ENCODE measurements around the gene ANKIB1.
A peak's percentile ranks its signal among the peaks of the same experiment; 100 is the strongest.
"Not testable (repeated sequence)": the region's sequence is repeated elsewhere in the genome, so short reads cannot be mapped to it uniquely, and the experiment has no call there.

Gene ANKIB1, protein sequence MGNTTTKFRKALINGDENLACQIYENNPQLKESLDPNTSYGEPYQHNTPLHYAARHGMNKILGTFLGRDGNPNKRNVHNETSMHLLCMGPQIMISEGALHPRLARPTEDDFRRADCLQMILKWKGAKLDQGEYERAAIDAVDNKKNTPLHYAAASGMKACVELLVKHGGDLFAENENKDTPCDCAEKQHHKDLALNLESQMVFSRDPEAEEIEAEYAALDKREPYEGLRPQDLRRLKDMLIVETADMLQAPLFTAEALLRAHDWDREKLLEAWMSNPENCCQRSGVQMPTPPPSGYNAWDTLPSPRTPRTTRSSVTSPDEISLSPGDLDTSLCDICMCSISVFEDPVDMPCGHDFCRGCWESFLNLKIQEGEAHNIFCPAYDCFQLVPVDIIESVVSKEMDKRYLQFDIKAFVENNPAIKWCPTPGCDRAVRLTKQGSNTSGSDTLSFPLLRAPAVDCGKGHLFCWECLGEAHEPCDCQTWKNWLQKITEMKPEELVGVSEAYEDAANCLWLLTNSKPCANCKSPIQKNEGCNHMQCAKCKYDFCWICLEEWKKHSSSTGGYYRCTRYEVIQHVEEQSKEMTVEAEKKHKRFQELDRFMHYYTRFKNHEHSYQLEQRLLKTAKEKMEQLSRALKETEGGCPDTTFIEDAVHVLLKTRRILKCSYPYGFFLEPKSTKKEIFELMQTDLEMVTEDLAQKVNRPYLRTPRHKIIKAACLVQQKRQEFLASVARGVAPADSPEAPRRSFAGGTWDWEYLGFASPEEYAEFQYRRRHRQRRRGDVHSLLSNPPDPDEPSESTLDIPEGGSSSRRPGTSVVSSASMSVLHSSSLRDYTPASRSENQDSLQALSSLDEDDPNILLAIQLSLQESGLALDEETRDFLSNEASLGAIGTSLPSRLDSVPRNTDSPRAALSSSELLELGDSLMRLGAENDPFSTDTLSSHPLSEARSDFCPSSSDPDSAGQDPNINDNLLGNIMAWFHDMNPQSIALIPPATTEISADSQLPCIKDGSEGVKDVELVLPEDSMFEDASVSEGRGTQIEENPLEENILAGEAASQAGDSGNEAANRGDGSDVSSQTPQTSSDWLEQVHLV

GRCh38 chr7:92245487-92246359 lies at the start of gene ANKIB1, which contains the start of gene KRIT1:
Gene ANKIB1, plus strand, starts transcription at chr7:92245974. Its CDS starts 49,005 bp downstream, at chr7:92294979.
Gene KRIT1, minus strand, starts transcription at chr7:92245914. Its CDS starts 3,779 bp downstream, at chr7:92242135.
- peak; percentile 54 for DNase-seq (ENCODE audit: low spot score)

DNA sequence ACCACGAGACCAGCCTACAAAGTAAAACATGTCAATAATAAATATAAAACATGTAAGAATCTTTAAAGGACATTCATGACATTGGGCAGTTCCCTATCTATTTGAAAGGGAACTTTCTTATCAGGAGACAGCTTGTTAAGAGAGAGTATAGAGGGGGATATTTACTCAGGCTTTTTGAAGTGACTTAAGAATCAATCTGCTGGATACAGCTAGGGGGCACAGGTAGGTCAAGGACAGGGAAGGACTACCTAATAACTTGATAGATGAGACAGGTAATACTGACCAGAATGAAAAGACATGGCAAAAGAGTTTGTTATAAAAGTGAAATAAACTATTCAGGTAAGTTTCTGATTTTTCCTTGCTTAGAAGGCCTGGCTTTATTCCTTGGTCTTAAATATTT lies 45.0 kb upstream of the ANKIB1 start:
- DNase-seq (ENCODE audit: low spot score) = no peak

DNA sequence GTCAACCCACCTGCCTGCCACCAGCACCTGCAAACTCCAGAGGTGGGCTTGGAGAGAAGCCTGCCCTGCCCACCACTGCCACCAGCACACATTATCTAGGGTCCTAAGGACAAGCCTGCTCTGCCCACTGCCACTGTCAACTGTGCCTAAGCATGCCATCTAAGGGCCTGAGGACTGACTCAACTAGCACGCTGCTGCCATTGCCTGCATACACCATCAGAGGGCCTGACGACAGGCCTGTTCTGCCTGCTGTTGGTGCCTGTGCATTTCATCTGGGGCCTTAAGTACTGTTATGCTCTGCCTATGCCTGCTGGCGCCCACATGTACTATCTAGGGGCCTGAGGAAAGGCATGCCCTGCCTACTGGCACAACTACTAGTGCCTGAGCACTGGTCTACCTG lies 39.8 kb upstream of the ANKIB1 start:
- no peak for DNase-seq (ENCODE audit: low spot score)

- DNase-seq (ENCODE audit: low spot score) = no peak
Measured at GRCh38 chr7:92206672-92207071, 39.1 kb upstream of the ANKIB1 start.

- DNase-seq (ENCODE audit: low spot score) = no peak
Measured at GRCh38 chr7:92221766-92222165, 24.0 kb upstream of the ANKIB1 start.

DNA sequence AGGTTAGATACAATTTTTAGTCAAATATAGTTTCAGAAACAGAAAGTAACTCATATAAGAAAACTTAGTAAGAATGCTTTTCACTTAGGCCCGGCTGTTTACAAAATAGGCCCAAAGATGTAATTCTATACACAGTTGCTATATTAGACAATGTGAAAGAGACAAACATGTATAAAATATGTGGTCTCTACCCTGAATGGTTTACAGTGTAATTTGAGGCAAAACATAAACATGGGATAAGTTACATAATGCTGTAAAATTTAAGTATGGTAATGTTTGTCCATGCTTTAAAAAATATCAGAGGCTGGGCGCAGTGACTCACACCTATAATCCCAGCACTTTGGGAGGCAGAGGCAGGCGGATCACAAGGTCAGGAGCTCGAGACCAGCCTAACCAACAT lies 18.8 kb upstream of the ANKIB1 start:
- no peak for DNase-seq (ENCODE audit: low spot score)

- no peak for DNase-seq (ENCODE audit: low spot score)
Measured at GRCh38 chr7:92228100-92228499, 17.7 kb upstream of the ANKIB1 start.

DNA sequence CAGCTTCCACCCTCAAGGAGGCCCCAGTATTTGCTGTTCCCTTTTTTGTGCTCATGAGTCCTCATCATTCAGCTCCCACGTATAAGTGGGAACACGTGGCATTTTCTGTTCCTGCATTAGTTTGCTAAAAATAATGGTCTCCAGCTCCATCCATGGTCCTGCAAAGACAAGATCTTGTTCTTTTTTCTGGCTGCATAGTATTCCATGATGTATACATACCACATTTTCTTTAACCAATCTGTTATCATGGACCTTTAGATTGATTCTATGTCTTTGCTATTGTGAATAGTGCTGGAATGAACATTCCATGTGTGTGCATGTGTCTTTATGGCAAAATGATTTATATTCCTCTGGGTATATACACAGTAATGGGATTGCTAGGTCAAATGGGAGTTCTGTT lies 17.0 kb upstream of the ANKIB1 start:
- no peak for DNase-seq (ENCODE audit: low spot score)

DNA sequence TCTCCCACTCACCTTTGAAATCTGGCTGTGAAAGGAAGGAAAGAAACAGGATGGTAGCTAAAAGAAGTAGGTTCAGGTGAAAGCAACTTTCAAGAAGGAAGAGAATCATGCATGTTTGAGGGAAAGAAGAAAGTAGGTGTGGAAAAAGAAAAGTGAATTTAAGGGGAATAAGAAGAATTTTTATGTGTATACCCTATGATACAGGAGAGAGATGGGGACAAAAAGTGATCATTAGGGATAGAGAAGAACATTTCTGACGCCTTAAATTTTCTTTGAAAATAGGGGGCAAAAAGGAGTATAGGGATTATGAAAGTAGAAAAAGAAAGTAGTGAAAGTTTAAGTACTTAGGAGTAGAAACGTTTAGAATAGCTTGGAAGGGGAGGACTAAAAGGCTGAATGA lies 15.2 kb upstream of the ANKIB1 start:
- no peak for DNase-seq (ENCODE audit: low spot score)

DNA sequence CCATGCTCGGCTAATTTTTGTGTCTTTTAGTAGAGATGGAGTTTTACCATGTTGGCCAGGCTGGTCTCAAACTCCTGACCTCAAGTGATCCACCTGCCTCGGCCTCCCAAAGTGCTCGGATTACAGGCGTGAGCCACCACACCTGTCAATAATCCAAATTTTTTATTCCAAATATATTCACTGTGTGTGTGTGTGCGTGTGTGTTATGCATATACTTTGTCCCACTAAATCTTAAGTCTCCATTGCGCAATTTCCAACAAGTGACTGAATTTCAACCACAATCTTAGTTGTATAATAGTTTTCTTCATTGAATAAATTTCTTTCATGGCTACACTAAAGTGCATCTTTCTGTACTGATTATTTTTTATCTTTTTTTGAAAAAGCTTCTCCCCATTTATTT lies 2.8 kb upstream of the ANKIB1 start:
- no peak for DNase-seq (ENCODE audit: low spot score)

GRCh38 chr7:92244808-92245486 lies 827 bp upstream of the ANKIB1 start:
- no peak for DNase-seq (ENCODE audit: low spot score)

DNA sequence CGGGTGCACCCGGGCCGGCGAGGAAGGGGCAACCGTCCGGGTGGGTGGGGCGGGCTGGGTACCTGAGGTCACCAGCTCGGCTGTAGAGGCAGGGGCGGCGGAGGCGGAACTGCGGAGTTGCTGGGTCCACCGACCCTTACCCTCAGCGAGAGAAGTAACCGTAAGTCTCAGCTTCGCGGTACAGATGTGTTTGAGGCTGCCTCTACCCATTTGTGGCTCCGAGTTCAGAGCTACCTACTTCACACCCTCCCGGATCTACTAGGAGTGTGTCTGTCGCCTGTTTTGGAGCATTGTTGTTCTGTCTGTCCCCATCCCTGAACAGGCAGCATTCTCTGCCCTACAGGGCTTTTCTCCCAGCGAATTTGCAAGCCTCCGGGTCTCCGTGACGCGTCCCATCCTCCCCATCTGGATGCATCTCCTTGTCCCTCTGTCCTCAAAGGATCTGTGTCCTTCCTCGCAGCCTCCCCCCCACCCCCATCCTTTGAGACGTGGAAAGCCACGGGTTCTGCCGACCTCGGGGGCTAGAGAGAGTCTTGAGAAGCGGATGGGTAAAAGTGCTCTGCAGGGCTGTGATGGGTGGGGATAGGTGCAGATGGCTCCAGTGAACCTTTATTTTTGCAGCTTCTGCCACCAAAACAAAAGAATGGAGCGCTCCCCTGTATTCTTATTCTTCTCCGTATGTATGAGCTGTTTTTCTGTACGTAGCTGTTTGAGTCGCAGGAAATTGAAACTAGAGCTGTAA lies 757 bp downstream of the ANKIB1 start:
- DNase-seq (ENCODE audit: low spot score) = no peak

DNA sequence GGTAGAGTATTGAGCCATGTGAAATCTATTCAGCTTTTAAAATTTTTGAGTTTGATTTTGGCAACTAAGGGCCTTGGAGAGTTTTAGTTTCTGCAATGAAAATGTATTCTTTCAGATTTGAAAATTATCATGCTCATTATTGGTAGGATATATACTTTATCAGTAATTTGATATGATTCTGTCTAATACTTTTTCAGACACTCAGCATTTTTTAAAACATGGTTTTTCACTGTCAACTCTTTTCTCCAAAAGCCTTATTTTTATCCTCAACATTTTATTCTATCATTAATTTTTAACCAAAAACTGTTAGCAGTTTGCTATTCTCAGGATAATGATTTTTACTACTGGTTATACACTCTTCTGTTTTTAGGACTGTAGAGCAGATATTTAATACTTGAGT lies 4.8 kb downstream of the ANKIB1 start:
- no peak for DNase-seq (ENCODE audit: low spot score)

DNA sequence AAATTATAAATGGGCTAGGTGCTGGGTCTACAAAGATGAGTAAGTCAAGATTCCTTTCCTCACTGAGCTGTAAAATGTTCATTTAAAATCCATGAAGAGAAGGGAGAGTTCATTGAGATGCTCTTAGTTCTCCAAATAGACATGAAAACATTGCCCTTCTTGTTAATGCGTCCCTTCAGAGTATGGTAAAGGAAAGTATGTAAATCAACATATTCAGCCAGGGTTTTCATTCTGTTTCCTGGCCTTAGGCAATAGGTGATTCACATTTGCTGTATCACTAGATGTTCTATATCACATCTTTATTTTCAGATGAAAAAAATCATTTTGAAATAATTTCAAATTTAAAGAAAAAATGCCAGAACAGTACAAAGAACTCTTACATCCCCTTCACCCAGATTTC lies 5.4 kb downstream of the ANKIB1 start:
- peak; percentile 64 for DNase-seq (ENCODE audit: low spot score)

DNA sequence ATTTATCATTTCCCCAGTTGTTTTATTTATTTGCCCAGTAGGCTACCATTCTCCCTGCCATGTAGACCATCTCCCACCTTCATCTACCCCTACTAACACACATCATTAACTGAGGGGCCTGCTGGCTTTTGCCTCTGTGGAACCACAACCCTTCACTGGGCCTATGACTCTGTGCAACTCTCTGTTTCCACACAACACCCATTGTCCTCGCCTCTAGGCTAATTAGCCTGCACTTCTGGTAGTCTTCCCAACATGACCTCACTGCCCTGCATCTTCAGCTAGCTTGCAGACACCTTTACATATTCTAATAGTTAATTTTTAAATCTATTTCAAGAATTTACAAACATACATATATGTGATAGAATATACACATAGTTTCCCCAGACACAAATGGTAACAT lies 7.5 kb downstream of the ANKIB1 start:
- no peak for DNase-seq (ENCODE audit: low spot score)

DNA sequence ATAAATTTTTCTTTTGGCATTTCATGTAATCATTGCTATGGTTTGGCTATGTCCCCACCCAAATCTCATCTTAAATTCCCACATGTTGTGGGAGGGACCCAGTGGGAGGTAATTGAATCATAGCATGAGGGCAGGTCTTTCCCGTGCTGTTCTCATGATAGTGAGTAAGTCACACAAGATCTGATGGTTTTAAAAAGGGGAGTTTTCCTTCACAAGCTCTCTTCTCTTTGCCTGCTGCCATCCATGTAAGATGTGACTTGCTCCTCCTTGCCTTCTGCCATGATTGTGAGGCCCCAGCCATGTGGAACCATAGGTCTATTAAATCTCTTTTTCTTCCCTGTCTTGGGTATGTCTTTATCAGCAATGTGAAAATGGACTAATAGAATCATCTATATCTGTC lies 9.0 kb downstream of the ANKIB1 start:
- DNase-seq (ENCODE audit: low spot score) = not testable (repeated sequence)

DNA sequence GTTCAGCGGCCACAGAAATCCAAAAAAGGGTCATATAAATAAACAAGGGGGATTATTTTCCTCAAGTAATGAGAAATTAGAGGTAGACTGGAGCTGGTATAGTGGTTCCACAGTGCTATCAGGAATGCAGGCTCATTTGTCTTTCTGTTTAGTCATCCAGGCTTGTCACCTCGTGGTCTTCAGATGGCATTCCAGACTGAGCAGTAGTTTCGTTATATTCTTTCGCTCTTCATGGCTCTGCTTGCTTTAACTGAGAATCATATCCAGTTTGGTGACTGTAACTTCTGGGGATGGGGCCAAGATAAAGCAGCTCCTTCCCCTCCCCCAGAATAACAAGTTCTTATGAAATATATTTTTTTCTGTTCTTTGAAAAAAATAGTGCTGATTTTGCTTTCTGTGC lies 9.5 kb downstream of the ANKIB1 start:
- DNase-seq (ENCODE audit: low spot score) = no peak

GRCh38 chr7:92259062-92259461 lies 13.3 kb downstream of the ANKIB1 start:
- no peak for DNase-seq (ENCODE audit: low spot score)

GRCh38 chr7:92259610-92260247 lies 14.0 kb downstream of the ANKIB1 start:
- DNase-seq (ENCODE audit: low spot score) = no peak

DNA sequence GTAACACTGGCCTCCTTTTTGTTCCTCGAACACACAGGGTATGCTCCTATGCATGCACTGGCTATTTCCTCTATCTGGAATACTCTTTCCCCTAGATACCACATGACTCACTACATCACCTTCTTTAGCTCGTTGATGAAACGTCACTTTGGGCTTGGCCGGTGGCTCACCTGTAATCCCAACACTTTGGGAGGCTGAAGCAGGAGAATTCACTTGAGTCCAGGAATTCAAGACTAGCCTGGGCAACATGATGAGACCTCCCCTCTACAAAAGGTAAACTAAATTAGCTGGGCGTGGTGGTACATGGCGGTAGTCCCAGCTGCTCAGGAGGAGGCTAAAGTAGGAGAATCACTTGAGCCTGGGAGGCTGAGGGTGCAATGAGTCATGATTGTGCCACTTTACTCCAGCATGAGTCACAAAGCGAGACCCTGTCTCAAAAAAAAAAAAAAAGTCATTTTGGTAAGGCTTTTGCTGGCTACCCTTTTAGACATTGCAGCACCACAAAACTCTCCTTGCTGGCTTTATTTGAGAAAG lies 14.5 kb downstream of the ANKIB1 start:
- no peak for DNase-seq (ENCODE audit: low spot score)
